NT2/D1 (cell line): Measurements from ENCODE around the gene SPOCK1.

Experiments
- YY1 ChIP-seq: IDR thresholded peaks from 2 replicates; pipeline ENCODE4 v1.6.1; 2011; ENCODE audit not compliant: insufficient read length, insufficient read depth
- ZNF274 ChIP-seq: IDR thresholded peaks from 2 replicates; pipeline ENCODE4 v1.6.1; 2011; ENCODE audit warnings: mild to moderate bottlenecking, low read depth, low read length

GRCh38 chr5:137036640-137037039 is 462.5 kb downstream of the SPOCK1 start:
- TF ChIP-seq YY1 (no peak), ZNF274 (no peak)
